ENCODE measurements around the gene PPME1.

Gene PPME1

GRCh38 chr11:74297484-74297883 lies 126.4 kb downstream of the PPME1 start:
- no peak overlapping the region for H3K27ac ChIP-seq
- no peak for TF ChIP-seq CTCF (conservative IDR thresholded peaks at IDR 0.05)

GRCh38 chr11:74299015-74299414 lies 127.9 kb downstream of the PPME1 start:
- no peak for TF ChIP-seq CTCF (conservative IDR thresholded peaks at IDR 0.05)
- H3K27ac ChIP-seq: no peak overlapping the region

All from VCaP (cell line).